ENCODE measurements around the gene NVL.

Gene NVL

GRCh38 chr1:224287714-224288113 is 42.3 kb downstream of the NVL start:
- DNase-seq (ENCODE audit: low read depth, low spot score), result no peak

GRCh38 chr1:224282140-224282539 is 47.8 kb downstream of the NVL start:
- DNase-seq (ENCODE audit: low read depth, low spot score), result no peak

- DNase-seq (ENCODE audit: low read depth, low spot score), result no peak
Observed at GRCh38 chr1:224276771-224277487, 53.0 kb downstream of the NVL start.

GRCh38 chr1:224274970-224275626 is 54.9 kb downstream of the NVL start:
- DNase-seq (ENCODE audit: low read depth, low spot score), result no peak

GRCh38 chr1:224273641-224274040 is 56.3 kb downstream of the NVL start:
- no peak for DNase-seq (ENCODE audit: low read depth, low spot score)

GRCh38 chr1:224271106-224271505 is 58.9 kb downstream of the NVL start:
- DNase-seq (ENCODE audit: low read depth, low spot score), result no peak

GRCh38 chr1:224267925-224268324 is 62.0 kb downstream of the NVL start:
- DNase-seq (ENCODE audit: low read depth, low spot score), result no peak

GRCh38 chr1:224266915-224267856 is 62.8 kb downstream of the NVL start:
- no peak for DNase-seq (ENCODE audit: low read depth, low spot score)

GRCh38 chr1:224266105-224266914 is 63.7 kb downstream of the NVL start:
- DNase-seq (ENCODE audit: low read depth, low spot score), result no peak

- DNase-seq (ENCODE audit: low read depth, low spot score), result no peak
Observed at GRCh38 chr1:224264321-224264720, 65.7 kb downstream of the NVL start.

GRCh38 chr1:224262373-224263054 is 67.5 kb downstream of the NVL start:
- DNase-seq (ENCODE audit: low read depth, low spot score), result no peak

- no peak for DNase-seq (ENCODE audit: low read depth, low spot score)
Observed at GRCh38 chr1:224259986-224260385, 70.0 kb downstream of the NVL start.

- DNase-seq (ENCODE audit: low read depth, low spot score), result no peak
Observed at GRCh38 chr1:224258351-224258750, 71.6 kb downstream of the NVL start.

- no peak for DNase-seq (ENCODE audit: low read depth, low spot score)
Observed at GRCh38 chr1:224256640-224257039, 73.3 kb downstream of the NVL start.

- DNase-seq (ENCODE audit: low read depth, low spot score), result no peak
Observed at GRCh38 chr1:224253721-224254120, 76.3 kb downstream of the NVL start.

GRCh38 chr1:224252479-224252878 is 77.5 kb downstream of the NVL start:
- DNase-seq (ENCODE audit: low read depth, low spot score), result no peak

- DNase-seq (ENCODE audit: low read depth, low spot score), result no peak
Observed at GRCh38 chr1:224251741-224252146, 78.2 kb downstream of the NVL start.

- no peak for DNase-seq (ENCODE audit: low read depth, low spot score)
Observed at GRCh38 chr1:224245188-224245587, 84.8 kb downstream of the NVL start.

GRCh38 chr1:224238756-224239155 is 91.2 kb downstream of the NVL start:
- no peak for DNase-seq (ENCODE audit: low read depth, low spot score)

- no peak for DNase-seq (ENCODE audit: low read depth, low spot score)
Observed at GRCh38 chr1:224238212-224238611, 91.8 kb downstream of the NVL start.

Data from smooth muscle cell of the brain vasculature (primary cell).